GM12872 (cell line): ENCODE measurements around the gene ICA1.

Experiments used
- CTCF ChIP-seq: IDR thresholded peaks from 3 replicates; pipeline ENCODE4 v1.5.1; 2011; ENCODE audit warnings: low read depth, mild to moderate bottlenecking, low read length, moderate library complexity; ENCODE audit not compliant: insufficient read depth

The ICA1 gene

GRCh38 chr7:8105449-8106095 is 156.4 kb downstream of the ICA1 start:
- TF ChIP-seq CTCF = no peak

- no peak for TF ChIP-seq CTCF
Observed at GRCh38 chr7:8103282-8103681, 158.7 kb downstream of the ICA1 start.

GRCh38 chr7:8094164-8095140 is 167.5 kb downstream of the ICA1 start:
- no peak for TF ChIP-seq CTCF

DNA sequence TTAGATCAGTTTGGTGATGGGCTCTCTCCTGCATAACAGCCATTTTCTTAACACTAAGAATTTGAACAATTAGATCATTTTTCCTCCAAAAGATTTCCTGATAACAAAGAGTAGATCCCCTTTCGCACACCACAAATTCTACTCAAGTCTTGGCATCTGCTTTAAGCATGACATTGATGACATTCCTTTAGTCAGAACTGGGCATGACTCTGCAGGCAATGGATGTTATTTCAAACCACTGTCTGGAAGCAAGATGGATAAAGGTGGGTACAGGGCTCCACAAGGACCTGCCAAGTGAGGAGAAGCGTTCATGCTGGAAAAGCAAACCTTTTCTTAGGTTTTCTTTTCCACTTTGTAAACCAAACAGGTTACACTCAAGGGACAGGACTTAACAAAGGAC is 169.8 kb downstream of the ICA1 start:
- no peak for TF ChIP-seq CTCF

- TF ChIP-seq CTCF = no peak
Observed at GRCh38 chr7:8089036-8089780, 172.8 kb downstream of the ICA1 start.

DNA sequence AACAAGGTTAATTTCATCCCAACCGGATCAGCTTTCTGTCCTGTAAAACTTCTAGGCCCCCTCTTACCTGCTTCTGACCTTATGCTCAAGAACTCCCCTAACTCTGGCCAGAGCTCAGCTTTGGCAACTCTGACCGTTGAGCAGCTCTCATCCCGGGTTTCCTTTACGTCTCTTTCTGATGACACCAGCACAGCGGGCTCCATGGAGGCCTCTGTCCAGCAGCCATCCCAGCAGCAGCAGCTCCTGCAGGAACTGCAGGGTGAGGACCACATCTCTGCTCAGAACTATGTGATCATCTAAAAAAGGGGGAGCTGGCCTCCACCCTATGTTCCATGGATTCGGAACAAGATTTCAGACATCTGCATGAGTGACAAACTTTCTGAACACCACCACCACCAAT is 175.7 kb downstream of the ICA1 start:
- no peak for TF ChIP-seq CTCF

DNA sequence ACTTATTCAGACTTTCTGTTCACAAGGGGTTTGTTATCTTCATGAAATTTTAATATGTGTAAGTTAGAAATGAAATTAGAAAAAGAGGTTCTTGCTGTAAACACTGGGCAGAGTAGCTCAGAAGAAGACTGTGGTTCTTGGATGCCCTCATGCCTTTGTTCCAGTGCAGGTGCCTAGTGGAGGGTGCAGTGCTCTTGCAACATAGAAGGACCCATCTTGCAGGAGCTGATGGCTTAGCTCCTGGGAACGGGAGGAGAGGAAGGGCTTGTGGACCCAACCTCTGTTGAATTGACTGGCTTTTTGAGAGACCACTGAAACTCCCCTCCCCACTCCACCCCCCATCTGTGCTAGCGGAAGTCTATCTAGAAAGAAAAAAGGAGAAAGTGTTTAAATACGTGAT is 176.5 kb downstream of the ICA1 start:
- TF ChIP-seq CTCF = no peak
